ENCODE data around the gene DPYD. TPM values are rescaled to one million over a fixed set of nuclear protein-coding genes. Genes with fewer than 3 reads are reported as not detected.

DPYD gene
- total RNA-seq (2022; extraction: Qiagen RNA extraction): 1.6 to 2.5 TPM (median 1.9 TPM) in 5 replicates

DNA sequence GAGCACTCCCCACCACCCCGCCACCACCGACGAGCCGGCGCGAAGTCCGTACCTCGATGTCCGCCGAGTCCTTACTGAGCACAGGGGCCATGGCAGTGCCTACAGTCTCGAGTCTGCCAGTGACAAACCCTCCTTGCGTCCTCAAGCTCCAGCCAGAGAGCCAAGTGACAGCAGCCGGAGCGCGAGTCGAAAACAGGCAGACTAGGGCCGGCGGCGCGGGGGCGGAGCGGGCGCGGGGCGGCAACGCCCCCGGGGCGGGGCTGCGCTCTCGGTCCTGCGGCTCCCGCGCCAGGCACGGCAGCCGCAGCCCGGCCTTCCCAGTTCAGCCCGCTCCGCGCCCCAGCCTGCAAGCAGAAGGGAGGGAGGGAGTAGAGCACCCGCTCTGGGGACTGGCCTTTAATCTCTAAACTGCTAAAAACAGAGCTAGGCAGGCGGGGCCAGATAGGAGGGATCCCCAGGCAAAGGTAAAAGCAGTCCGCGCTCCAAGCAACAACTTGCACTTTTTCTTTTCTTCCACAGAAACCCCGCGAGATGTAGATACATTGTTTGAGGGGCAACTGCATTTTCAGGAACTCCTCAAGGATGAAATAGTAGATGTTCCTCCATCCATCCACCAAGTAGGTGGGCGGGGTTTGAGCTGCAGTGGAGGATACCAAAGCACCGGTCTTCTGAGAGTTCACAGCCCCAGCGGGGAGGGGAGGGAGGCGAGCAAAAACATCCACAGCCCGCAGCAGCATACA, at the start of gene DPYD:
Gene DPYD, minus strand, starts transcription at position 203 of the 740 bp plus-strand sequence. Its CDS starts 112 bp downstream, at position 91.

